ENCODE data around the gene TTL. TPM values are rescaled to one million over a fixed set of nuclear protein-coding genes. Genes with fewer than 3 reads are reported as not detected.
"Not testable (repeated sequence)": the region's sequence is repeated elsewhere in the genome, so short reads cannot be mapped to it uniquely, and the experiment has no call there.

TTL gene
- total RNA-seq, 1 experiment from 2014 or later = 31.8 TPM

- Mint-ChIP-seq H3K27ac (ENCODE audit: unreplicated experiment) (no peak overlapping the region), H3K36me3 (ENCODE audit: insufficient read depth, unreplicated experiment) (peaks cover 14% of the 10 kb centered on the region), H3K4me1 (ENCODE audit: low read depth, unreplicated experiment) (no peaks in the 10 kb centered on the region), H3K27me3 (ENCODE audit: unreplicated experiment) (no peaks in the 10 kb centered on the region), H3K4me3 (ENCODE audit: low read depth, unreplicated experiment) (no peak overlapping the region), H3K9me3 (ENCODE audit: low read depth, unreplicated experiment) (no peaks in the 10 kb centered on the region)
- CTCF ChIA-PET = no interaction called here
- intact Hi-C loops (cut with micrococcal nuclease; ENCODE audit: unreplicated experiment) = no loop called here
- BruUV-seq (replicated peaks) = no TSS peak
- no peak for DNase-seq
- TF ChIP-seq CTCF (IDR thresholded peaks at IDR 0.05; ENCODE audit: unreplicated experiment) = no peak
These were observed 52.9 kb downstream of the TTL start for GRCh38 chr2:112534826-112535225.

GRCh38 chr2:112536665-112537064 lies 54.7 kb downstream of the TTL start:
- intact Hi-C loops (cut with micrococcal nuclease; ENCODE audit: unreplicated experiment); H3K27ac Mint-ChIP-seq (ENCODE audit: unreplicated experiment); CTCF ChIA-PET; H3K27me3 Mint-ChIP-seq (ENCODE audit: unreplicated experiment); H3K4me3 Mint-ChIP-seq (ENCODE audit: low read depth, unreplicated experiment); H3K36me3 Mint-ChIP-seq (ENCODE audit: insufficient read depth, unreplicated experiment); H3K9me3 Mint-ChIP-seq (ENCODE audit: low read depth, unreplicated experiment); BruUV-seq (replicated peaks); DNase-seq; H3K4me1 Mint-ChIP-seq (ENCODE audit: low read depth, unreplicated experiment): not testable (repeated sequence)

GRCh38 chr2:112539306-112539705 lies 57.4 kb downstream of the TTL start:
- intact Hi-C loops (cut with micrococcal nuclease; ENCODE audit: unreplicated experiment) = no loop called here
- no TSS peak for BruUV-seq (replicated peaks)
- TF ChIP-seq CTCF (IDR thresholded peaks at IDR 0.05; ENCODE audit: unreplicated experiment) = no peak
- CTCF ChIA-PET = no interaction called here
- Mint-ChIP-seq H3K36me3 (ENCODE audit: insufficient read depth, unreplicated experiment) (no peaks in the 10 kb centered on the region), H3K27ac (ENCODE audit: unreplicated experiment) (no peak overlapping the region), H3K4me3 (ENCODE audit: low read depth, unreplicated experiment) (no peak overlapping the region), H3K9me3 (ENCODE audit: low read depth, unreplicated experiment) (no peaks in the 10 kb centered on the region), H3K4me1 (ENCODE audit: low read depth, unreplicated experiment) (peaks cover 5% of the 10 kb centered on the region), H3K27me3 (ENCODE audit: unreplicated experiment) (no peaks in the 10 kb centered on the region)
- no peak for DNase-seq

- no peaks in the 10 kb centered on the region for H3K36me3 Mint-ChIP-seq (ENCODE audit: insufficient read depth, unreplicated experiment)
- intact Hi-C loops (cut with micrococcal nuclease; ENCODE audit: unreplicated experiment) = no loop called here
- no TSS peak for BruUV-seq (replicated peaks)
- H3K27ac Mint-ChIP-seq (ENCODE audit: unreplicated experiment) = no peak overlapping the region
- CTCF ChIA-PET = no interaction called here
- no peak for DNase-seq
- H3K9me3 Mint-ChIP-seq (ENCODE audit: low read depth, unreplicated experiment) = no peaks in the 10 kb centered on the region
- H3K4me3 Mint-ChIP-seq (ENCODE audit: low read depth, unreplicated experiment) = no peak overlapping the region
- H3K27me3 Mint-ChIP-seq (ENCODE audit: unreplicated experiment) = no peaks in the 10 kb centered on the region
- no peak for TF ChIP-seq CTCF (IDR thresholded peaks at IDR 0.05; ENCODE audit: unreplicated experiment)
- H3K4me1 Mint-ChIP-seq (ENCODE audit: low read depth, unreplicated experiment) = peaks cover 5% of the 10 kb centered on the region
These were observed 59.0 kb downstream of the TTL start for GRCh38 chr2:112540906-112541305.

- no peak overlapping the region for H3K27ac Mint-ChIP-seq (ENCODE audit: unreplicated experiment)
- no peaks in the 10 kb centered on the region for H3K36me3 Mint-ChIP-seq (ENCODE audit: insufficient read depth, unreplicated experiment)
- no peak for TF ChIP-seq CTCF (IDR thresholded peaks at IDR 0.05; ENCODE audit: unreplicated experiment)
- intact Hi-C loops (cut with micrococcal nuclease; ENCODE audit: unreplicated experiment) = no loop called here
- BruUV-seq (replicated peaks) = TSS peak; percentile 91
- CTCF ChIA-PET = no interaction called here
- H3K9me3 Mint-ChIP-seq (ENCODE audit: low read depth, unreplicated experiment) = no peaks in the 10 kb centered on the region
- H3K27me3 Mint-ChIP-seq (ENCODE audit: unreplicated experiment) = no peaks in the 10 kb centered on the region
- DNase-seq = peak; percentile 61
- no peak overlapping the region for H3K4me3 Mint-ChIP-seq (ENCODE audit: low read depth, unreplicated experiment)
- H3K4me1 Mint-ChIP-seq (ENCODE audit: low read depth, unreplicated experiment) = peaks cover 5% of the 10 kb centered on the region
These were observed 59.6 kb downstream of the TTL start for GRCh38 chr2:112541315-112542122.
